Measurements from ENCODE around the gene BFAR.
"Not testable (repeated sequence)": the region's sequence is repeated elsewhere in the genome, so short reads cannot be mapped to it uniquely, and the experiment has no call there.

BFAR gene

GRCh38 chr16:14636179-14636950 is 3.6 kb downstream of the BFAR start:
- not testable (repeated sequence) for DNase-seq

DNA sequence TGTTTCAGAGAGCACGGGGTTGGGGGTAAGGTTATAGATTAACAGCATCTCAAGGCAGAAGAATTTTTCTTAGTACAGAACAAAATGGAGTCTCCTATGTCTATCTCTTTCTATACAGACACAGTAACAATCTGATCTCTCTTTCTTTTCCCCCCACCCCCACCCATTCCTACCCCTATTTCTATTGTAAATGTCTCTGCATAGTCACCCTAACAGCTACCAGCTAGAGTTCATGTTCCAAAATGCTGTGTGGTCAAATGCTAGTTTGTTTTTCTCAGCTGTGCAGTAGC is 4.1 kb downstream of the BFAR start:
- DNase-seq, result not testable (repeated sequence)

- no peak for DNase-seq
Observed at GRCh38 chr16:14640538-14640937, 7.8 kb downstream of the BFAR start.

DNA sequence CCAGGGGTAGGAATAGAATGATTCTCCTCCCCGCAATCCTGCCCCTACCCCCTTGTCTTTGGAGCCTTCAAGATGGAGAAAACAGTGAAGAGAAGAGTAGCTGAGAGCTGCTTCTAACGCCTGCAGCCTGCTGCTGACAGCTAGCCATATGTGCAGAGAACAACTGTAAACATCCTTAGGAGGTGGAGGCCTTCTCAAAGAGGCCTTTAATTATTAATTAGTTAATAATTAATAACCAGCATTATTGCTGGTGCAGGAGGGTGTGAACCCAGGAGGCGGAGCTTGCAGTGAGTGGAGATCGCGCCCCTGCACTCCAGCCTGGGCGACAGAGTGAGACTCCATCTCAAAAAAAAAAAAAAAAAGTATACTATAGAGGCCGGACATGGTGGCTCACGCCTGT is 8.5 kb downstream of the BFAR start:
- DNase-seq, result no peak

GRCh38 chr16:14641926-14642325 is 9.2 kb downstream of the BFAR start:
- DNase-seq, result no peak

DNA sequence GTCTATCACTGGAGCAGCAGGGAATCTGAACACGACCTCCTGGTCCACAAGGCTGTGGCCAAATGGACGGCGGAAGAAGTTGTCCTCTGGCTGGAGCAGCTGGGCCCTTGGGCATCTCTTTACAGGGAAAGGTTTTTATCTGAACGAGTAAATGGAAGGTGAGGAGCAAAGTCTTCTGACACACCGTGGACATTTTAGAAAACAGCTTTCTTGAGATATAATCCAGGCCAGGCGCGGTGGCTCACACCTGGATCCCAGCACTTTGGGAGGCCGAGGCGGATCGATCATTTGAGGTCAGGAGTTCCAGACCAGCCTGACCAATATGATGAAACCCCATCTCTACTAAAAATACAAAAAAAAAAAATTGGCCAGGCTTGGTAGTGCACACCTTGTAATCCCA is 17.1 kb downstream of the BFAR start:
- DNase-seq, result no peak

GRCh38 chr16:14650629-14651028 is 17.9 kb downstream of the BFAR start:
- no peak for DNase-seq

DNA sequence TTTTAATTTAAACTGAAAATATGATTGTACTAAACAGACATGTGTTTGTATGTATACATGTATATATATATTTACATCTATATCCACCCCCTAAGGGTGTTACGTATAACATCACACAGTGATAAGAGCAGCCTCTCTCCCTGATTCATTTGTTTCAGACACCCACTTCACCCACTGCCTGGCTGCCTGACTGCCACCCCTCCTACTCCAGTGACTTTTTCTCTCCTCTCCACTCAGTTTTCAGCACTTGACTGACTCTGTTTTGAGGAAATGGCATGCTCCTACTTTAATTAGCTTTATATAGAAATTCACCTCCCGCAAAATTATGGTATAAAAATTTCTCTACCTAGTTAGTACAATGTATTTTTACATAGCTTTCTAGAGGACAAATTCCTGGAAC is 20.0 kb downstream of the BFAR start:
- DNase-seq, result no peak

GRCh38 chr16:14658063-14658462 is 25.3 kb downstream of the BFAR start:
- DNase-seq, result no peak

DNA sequence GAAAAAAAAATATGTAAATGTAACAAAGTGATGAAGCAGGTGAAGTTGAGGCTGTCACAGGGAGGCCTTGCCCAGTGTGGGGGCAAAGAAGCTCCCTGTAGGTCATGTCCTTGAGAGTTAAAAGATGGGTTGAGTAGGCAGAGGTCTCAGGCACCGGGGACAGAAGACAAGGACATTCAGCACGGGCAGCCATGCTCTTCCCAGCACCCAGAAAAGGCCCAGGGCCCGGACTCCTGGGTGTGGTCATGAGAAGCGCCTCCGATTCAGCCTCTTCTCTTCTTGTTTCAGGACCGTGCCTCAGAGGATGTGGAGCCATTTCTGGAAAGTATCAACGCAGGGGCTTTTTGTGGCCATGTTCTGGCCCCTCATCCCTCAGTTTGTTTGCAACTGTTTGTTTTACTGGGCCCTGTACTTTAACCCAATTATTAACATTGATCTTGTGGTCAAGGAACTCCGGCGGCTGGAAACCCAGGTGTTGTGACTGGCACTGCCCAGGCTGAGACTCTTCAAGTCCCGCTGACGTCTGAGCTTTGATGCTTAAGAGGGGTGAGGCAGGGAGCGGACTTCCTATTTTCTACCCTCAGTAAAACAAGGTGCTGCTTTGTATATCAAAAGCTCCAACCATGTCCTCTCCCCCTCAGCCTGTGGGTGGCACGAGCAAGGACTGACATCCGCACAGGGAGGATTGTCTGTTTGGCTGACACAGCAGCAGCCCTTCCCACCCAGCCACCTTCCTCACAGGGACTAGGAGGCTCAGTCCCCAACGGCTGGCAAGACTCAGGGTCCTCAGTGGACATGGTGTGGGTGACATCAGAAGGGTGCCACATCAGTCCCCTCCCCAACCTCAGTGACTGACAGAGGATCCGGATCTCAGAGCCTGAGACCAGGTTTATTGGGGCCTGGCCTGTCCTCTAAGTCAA is 34.9 kb downstream of the BFAR start:
- no peak for DNase-seq

- no peak for DNase-seq
Observed at GRCh38 chr16:14668556-14669223, 35.9 kb downstream of the BFAR start.

GRCh38 chr16:14669776-14670175 is 37.0 kb downstream of the BFAR start:
- DNase-seq, result no peak

DNA sequence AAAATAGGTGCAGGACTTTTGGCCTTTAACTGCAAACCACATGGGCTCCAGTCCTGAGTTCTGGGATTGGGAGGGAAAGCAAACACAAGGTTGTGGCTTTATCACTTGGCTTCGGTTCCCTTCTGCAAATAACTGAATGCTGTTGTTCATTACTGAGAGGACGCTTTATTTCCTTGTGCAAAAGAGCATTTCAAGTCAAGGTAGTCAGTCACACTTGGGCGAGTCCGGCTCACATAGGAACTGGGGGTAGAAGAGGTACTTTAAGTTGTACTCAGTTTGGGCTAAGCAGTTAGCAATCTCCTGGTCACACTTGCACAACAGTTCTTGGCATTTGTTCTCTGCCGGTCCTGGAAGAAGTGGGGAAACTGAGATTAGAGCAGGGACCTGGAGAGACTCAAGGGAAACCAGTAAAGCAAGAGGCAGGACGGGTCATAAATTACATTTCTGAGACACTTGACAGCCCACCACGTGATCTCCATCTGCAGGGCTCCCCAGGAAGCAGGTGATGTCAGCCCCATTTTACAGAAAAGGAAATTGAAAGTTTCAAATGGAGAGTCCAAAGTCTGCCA is 39.7 kb downstream of the BFAR start:
- no peak for DNase-seq

DNA sequence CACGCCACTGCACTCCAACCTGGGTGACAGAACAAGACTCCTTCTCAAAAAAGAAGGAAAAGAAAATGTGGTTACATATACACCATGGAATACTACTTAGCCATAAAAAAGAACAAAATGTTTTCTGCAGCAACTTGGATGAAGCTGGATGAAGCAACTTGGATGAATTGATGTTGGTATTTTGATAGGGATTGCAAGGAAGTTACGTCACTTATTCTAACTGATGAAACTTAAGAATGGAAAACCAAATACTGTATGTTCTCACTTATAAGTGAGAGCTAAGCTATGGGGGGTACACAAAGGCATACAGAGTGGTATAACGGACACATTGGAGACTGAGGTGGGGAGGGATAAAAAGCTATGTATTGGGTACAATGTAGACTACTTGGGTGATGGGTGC is 43.9 kb downstream of the BFAR start:
- no peak for DNase-seq

- DNase-seq, result no peak
Observed at GRCh38 chr16:14677627-14678026, 44.9 kb downstream of the BFAR start.

DNA sequence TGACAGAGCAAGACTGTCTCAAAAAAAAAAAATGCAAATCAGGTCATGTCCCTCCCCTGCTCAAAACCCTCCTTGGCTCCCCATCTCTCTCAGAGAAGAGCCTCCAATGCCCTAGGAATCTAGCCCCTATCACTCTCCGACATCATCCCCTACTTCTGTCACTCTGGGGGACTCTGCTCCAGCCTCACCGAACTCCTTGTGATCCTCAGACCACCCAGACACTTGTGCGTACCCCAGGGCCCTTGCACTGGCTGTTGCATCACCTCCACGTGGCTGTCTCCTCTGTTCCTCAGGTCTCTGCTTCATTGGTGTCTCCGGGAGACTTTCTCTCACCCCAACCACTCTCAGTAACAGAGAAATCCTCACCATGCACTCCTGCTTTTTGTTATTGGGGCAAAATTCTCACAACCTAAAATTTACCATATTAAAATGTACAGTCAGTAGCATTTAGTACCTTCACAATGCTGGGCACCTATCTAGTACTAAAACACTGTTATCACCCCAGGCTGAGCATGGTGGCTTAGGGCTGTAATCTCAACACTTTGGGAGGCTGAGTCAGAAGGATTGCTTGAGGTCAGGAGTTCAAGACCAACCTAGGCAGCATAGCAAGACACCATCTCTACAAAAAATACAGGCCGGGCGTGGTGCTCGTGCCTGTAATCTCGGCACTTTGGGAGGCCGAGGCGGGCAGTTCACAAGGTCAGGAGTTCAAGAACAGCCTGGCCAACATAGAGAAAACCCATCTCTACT is 46.2 kb downstream of the BFAR start:
- no peak for DNase-seq

DNA sequence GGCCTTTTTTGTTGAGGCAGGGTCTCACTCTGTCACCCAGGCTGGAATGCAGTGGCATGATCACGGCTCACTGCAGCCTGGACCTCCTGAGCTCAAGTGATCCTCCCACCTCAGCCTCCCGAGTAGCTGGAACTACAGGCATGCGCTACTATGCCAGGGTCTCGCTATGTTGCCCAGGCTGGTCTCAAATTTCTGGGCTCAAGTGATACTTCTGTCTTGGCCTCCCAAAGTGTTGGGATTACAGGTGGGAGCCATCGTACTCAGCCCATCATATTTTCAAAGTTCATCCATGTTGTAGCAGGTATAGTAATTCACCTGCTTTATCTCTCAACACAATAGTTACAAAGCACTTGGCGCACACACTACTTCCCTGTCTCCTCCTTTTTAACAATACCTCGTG is 47.6 kb downstream of the BFAR start:
- DNase-seq, result not testable (repeated sequence)

- no peak for DNase-seq
Observed at GRCh38 chr16:14681115-14681514, 48.4 kb downstream of the BFAR start.

DNA sequence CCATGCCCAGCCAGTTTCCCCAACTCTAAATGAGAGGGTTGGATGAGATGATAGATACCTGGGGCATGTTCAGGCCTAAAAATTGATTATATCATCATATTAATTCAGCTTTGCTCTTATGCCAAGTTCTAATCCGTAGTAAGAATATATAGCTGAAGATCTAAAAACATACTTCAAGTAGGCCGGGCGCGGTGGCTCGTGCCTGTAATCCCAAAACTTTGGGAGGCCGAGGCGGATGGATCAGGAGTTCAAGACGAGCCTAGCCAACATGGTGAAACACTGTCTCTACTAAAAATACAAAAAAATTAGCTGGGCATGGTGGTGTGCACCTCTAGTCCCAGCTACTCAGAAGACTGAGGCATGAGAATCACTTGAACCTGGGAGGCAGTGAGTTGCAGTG is 49.4 kb downstream of the BFAR start:
- DNase-seq, result no peak

GRCh38 chr16:14685870-14686793 is 53.4 kb downstream of the BFAR start:
- DNase-seq, result not testable (repeated sequence)

GRCh38 chr16:14694129-14694528 is 61.4 kb downstream of the BFAR start, which contains the start of gene PLA2G10:
TSS of gene PLA2G10 (minus strand) at chr16:14694308. CDS start at chr16:14694229, 79 bp downstream.
- DNase-seq, result not testable (repeated sequence)
